Ecto neural progenitor cell (in vitro differentiated cells): ENCODE measurements around the gene LCOR.
"Not testable (repeated sequence)": the region's sequence is repeated elsewhere in the genome, so short reads cannot be mapped to it uniquely, and the experiment has no call there.

Experiments
- DNase-seq: peaks from one replicate; pipeline ENCODE4 v3.0.0-alpha.2; 2018; ENCODE audit warnings: low spot score

Gene LCOR

GRCh38 chr10:96840841-96841518 is 8.9 kb downstream of the LCOR start:
- no peak for DNase-seq

GRCh38 chr10:96842896-96843723 is 11.0 kb downstream of the LCOR start:
- DNase-seq: no peak

- DNase-seq: no peak
Observed at GRCh38 chr10:96843823-96844222, 11.7 kb downstream of the LCOR start.

- no peak for DNase-seq
Observed at GRCh38 chr10:96846395-96846794, 14.3 kb downstream of the LCOR start.

- no peak for DNase-seq
Observed at GRCh38 chr10:96846926-96847325, 14.8 kb downstream of the LCOR start.

GRCh38 chr10:96847356-96847755 is 15.3 kb downstream of the LCOR start:
- DNase-seq: not testable (repeated sequence)

GRCh38 chr10:96850113-96850512 is 18.0 kb downstream of the LCOR start:
- no peak for DNase-seq

- no peak for DNase-seq
Observed at GRCh38 chr10:96850825-96851224, 18.7 kb downstream of the LCOR start.

- no peak for DNase-seq
Observed at GRCh38 chr10:96851281-96851680, 19.2 kb downstream of the LCOR start.

- no peak for DNase-seq
Observed at GRCh38 chr10:96856317-96856716, 24.2 kb downstream of the LCOR start.

- no peak for DNase-seq
Observed at GRCh38 chr10:96857301-96858012, 25.4 kb downstream of the LCOR start.

- no peak for DNase-seq
Observed at GRCh38 chr10:96858038-96858705, 26.1 kb downstream of the LCOR start.

- DNase-seq: no peak
Observed at GRCh38 chr10:96858706-96859050, 26.6 kb downstream of the LCOR start.

GRCh38 chr10:96860631-96861277 is 28.7 kb downstream of the LCOR start:
- no peak for DNase-seq

- DNase-seq: no peak
Observed at GRCh38 chr10:96863922-96864543, 31.9 kb downstream of the LCOR start.

- no peak for DNase-seq
Observed at GRCh38 chr10:96873086-96873485, 41.0 kb downstream of the LCOR start.

- DNase-seq: no peak
Observed at GRCh38 chr10:96873756-96874467, 41.8 kb downstream of the LCOR start.

- no peak for DNase-seq
Observed at GRCh38 chr10:96878057-96878456, 46.0 kb downstream of the LCOR start.

GRCh38 chr10:96880575-96880974 is 48.5 kb downstream of the LCOR start:
- DNase-seq: no peak

GRCh38 chr10:96889415-96890171 is 57.5 kb downstream of the LCOR start:
- DNase-seq: no peak
